ENCODE data around the gene SLC48A1.

The SLC48A1 gene

DNA sequence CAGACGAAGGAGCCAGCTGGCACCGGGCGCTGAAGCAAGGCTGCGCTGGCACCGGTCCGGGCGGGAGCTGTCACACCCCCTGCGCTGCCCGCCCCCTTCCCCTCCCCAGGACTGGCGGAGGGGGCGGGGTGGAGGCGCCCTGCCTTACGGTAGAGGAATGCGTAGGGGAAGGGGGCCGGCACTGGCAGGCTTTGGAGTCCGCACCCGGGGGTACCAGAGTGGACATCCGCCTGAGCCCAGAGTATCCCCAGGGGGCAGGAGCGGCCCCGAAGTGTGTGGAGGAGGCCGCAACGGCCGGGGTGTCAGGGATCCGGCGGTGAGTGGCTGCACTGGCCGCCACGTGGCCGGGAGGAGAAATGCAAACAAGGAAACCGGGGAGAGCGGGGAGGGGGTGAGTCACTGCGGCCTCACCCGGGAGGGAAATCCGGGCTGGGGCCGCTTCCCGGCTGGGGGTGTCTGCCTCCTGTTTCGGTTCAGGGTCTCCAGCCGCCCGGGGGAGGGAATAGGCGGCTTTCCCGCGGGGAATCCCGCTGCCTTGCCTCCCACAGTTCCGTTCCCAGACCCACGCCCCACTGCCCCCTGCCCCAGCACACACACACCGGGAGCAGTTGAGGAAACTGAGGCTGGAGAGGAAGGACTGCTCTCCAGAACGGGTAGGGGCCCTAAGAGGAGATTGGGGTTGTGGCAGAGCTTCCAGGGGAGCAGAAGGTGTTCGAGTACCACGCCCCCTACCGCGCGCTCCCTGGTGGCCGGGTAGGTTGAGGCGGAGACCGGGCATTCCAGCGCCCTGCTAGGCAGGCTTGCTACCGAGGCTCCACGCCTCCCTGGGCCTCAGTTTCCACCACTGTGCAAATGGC is 14.0 kb upstream of the SLC48A1 start, which contains the start of gene RAPGEF3:
Gene RAPGEF3, minus strand, starts transcription at position 47 of the 857 bp plus-strand sequence. CDS start 324 bp downstream, outside the sequence.
- peak; percentile 58 for DNase-seq

DNA sequence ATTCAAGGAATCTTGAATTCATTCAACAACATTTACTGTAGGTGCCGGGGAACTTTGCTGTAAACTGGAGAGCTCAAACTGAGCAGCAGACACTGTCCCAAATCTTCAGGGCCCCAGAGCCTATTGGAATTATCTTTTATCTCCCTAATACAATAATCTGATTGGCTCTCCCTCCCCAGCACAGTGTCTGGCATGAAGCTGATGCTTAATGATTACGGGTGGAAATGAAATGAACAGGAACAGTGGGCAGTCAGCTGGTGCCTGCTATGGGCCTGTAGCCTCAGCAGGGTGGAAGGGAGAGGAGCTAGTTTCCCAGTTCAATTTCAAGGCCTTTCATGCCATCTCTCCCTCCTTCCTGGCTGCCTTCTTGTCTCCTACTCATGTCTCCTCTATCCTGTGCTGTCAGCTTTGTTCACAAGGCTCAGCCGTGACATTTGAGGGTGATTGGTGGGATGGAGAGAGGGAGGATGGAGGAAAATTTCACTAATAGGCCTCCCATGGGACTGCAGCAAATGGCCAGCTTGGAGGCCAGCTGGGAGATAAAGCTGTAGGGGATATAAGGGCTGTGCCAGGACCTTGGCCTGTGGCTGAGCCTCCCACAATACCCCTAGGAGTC is 10.1 kb upstream of the SLC48A1 start:
- no peak for DNase-seq

DNA sequence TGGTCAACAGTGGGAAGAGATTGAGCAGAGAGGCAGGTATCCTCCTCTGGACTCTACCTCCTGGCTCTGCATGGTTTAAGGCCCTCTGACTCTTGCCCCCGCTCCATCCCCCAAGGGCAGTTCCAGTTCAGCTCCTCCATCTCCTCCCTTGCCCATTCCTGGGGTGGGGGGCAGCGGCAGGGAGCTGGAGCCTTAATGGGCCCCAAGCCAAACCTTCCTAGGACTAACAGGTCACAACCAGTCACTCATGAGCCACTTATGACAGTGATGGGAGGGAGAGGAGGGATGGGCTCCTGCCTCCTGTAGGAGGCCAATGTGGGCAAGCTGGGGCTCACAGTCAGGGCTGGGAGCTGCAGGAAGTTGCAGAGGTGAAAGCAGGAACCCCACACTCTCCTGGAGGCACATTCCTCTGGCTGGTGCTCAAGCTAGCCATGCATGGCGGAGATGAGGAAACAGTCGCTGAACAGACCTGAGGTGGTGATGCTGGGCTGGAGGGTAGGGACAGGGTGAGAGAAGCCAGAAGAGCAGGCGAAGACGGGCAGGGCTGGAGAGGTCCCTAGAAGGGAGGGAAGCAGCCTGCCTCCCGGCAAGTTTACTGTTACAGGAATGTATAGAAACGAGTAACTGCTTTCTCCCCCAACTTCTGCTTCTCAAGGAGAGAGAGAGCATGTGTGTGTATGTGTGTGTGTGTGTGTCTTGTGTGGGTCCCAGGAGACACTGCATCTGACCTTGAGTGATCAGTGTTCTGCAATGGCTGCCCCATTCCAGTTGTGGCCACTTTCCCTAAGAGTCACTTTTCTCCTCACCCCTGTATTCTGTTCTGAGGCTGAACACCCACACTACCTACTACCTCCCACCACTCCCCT is 9.3 kb upstream of the SLC48A1 start:
- no peak for DNase-seq

DNA sequence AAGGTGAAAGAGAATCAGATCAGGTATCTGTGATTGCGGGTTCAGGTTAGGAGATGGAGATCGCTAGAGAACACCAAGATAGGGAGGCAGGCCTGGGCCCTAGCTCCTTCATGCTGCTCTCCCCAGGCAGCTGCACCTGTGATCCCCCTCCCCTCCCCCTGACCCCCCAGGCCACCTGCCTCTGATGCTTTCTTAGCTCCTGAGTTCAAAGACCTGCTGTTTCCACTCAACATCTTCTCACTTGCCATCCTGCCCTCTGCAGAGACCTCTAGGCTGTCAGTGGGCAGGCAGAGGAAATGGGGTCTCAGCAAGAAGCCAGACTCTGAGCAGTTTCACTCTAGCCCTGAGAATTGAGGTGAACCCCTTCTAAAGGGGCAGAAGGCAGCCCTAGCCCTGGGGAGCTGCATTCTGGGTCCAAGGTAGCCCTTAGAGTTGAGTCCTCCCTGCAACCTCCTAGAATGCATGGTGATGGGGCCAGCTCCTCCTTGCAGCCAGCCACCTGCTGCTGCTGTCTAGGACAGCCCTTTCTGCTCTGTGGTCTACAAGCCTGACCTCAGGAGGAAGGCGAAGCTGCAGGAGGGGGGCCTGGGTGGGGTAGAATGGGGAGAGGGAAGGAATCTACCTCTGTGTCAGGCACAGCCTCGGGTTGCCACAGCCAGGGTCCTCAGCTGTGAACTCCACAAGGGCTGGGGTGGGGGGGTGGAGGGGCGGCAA is 6.4 kb upstream of the SLC48A1 start:
- no peak for DNase-seq

DNA sequence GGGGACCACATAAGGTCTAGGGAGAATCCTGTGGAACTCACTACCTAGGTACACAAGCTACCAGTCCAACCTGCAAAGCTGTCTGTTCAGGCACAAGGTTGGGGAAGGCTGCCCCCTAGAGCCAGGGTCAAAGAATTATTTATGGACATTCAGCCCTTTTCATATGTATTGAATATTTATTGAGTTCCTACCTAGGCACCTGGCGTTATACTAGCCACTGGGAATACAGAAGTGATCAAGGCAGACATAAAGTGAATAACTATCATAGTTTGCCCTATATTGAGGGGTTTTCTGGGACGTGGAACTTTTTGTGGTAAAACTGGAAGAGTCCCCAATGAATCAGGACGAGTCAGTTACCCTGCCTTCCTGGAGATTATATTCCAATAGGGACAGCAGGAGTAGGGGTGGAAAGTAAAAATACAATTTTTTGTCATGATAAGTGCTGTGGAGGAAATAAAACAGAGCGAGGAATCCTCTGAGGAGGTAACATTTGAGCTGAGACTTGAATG is 5.8 kb upstream of the SLC48A1 start:
- peak; percentile 40 for DNase-seq

DNA sequence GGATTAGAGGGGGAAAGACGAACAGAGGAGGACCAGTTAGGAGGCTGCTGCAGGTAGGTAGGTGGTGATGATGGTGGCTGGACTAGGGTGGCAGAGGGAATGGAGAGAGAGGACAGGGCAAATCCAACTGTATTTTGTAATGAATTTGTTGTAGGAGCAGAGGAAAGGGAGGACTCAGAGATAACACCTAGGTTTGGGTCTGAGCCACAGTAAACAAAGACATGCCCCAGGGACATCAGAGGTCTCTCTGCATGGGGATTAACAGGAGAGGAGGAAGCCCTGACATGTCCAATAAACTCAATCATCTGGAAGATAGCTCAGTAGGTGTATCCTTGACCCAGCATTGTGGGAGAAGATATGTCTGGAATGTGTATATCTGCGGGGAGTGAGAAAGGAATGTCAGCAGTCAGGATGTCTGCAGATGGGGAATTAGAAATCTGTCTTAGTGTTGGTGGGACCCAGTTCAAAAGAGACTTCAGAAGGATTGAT is 4.7 kb upstream of the SLC48A1 start:
- DNase-seq, result no peak

DNA sequence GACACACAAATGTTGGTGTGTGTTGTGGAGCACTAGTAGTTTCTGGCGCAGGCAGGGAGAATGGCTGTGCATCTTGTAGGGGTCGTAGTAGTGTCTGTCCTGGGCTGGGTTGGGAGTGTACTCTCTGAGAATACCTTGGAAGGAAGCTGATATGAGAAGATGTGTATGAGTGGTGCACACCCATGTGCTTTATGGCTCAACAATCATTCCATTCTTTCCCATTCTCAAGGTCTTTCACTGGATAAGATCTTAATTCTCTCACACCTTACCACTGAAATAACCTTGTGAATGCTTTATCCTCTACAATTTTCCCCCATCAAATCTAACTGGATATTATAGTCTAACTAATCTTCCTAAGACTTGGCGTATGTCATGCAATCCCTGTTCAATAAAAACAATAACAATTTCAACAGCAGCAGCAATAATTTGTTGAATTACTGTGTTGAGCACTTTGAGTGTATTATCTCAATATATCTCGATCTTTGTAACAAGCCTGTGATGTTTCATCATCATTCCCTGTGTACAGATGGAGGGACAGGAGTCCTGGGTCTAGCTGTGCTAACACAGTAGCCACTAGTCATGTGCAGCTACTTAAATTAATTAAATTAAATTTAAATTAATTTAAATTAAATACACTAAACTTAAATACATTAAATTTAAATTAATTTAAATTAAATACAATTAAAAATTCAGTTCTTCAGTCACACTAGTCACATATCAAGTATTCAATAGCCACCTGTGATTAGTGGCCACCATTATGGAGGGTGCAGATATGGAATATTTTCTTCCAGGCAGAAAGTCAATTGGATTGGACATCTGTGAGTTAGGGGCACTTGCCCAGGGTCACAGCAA is 3.6 kb upstream of the SLC48A1 start:
- DNase-seq, result no peak

DNA sequence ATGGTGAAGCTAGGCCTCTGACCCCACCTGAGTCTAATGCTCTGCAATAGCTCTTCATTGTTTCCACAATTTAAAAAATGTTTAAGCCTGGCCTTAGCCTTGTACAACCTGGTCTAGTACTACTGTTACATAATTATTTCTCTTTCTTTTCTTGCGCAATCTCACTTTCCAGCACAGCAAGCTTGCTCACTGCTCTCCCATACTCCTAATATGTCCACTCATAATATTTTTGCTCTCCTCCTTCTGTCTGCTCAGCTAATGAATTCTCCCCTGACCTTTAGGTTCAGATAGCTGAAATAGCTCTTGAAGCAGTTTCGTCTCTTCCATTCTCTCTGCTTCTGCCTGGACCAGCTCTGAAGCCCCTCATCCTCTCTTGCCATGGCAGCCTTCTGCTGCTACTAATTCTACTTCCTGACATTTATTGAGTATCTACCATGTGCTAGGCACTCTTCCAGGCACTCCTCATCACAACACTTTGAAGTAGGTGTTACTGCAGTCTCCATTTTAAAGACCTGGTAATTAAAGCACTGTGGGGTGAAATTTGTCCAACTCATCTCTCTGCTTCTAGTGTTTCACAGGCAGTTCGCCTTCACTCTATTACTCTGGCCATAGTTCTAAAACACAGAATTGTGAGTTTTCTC is 2.8 kb upstream of the SLC48A1 start:
- DNase-seq, result no peak

DNA sequence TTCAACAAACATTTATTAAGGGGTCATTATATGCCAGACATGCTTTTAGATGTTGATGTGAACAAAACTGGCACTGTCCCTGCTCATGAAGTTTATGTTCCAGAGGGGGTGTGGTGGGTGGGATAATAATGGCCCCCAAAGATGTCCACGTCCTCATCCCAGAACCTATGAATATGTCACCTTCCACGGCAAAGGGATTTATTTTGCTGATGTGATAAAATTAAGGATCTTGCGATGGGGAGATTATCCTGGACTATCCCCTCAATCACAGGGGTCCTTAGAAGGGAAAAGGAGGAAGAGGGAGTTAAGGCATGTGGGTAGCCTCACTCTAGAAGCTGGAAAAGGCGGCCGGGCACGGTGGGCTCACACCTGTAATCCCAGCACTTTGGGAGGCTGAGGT is 1.7 kb upstream of the SLC48A1 start:
- DNase-seq, result no peak

DNA sequence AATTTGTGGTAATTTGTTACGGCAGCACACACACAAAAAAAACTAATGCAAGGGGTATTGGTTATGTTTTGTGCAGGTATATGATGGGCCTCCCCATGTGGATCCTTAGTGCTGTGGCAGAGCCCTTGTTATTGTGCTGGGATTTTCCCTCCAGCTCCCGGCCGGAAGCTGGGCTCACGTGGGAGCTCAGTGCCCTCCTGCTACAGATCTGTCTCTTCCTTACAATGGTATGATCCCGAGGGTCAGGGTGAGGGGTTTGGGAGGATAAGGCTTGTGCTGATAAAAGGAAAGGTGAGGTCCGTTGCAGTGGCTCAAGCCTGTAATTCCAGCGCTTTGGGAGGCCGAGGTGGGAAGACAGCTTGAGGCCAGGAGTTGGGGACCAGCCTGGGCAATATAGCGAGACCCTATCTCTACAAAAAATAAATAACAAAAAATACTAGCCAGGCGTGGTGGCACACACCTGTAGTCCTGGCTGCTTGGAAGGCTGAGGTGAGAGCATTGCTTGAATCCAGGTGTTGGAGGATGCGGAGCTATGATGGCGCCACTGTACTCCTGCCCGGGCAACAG is 861 bp upstream of the SLC48A1 start:
- DNase-seq, result no peak

DNA sequence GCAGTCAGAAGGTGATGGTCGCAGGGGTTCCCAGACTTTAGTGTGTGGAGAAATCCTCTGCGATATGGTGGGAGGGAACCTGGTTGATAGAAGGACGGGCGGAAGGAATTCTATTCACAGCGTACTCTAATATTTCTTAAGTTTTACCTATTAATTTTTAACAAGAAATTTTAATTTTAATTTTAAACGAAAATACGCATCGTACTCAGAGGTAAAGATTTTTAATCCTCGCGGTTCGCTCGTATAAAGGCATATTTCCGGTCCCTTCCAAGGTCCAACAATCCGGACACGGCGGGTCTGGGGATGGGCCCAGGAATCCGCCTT is 338 bp upstream of the SLC48A1 start:
- no peak for DNase-seq

DNA sequence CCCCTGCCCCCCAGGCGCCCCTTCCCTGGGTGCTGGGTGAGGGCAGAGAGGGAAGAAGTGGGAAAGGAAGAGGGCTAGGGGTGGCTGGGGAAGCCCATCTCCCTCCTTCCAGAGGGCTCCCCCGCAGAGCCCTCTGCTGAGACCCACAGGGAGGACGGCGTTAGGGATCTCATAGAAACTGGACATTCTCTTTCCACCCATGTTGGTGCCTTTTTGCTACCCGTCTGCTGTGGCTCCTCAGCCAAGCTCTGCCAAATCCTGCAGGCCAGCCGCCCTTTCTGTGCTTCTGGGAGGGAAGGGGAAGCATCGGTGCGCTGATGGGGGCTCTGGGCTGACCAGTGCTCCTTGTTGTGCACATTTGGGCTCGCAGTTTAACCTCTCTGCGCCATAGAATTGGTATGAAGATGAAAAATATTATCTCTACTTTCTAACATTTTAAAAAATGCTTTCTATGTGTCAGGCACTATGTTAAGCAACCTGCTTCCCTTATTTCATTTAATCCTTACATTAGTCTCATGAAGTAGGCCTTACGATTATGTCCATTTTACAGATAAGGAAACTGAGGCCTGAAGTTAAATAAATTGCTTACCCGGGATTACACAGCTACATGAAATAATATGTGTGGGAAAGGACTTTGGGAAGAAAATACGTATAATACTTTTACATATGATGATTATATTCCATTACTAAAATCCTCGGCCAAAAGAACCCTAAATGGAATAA is 981 bp downstream of the SLC48A1 start:
- no peak for DNase-seq

DNA sequence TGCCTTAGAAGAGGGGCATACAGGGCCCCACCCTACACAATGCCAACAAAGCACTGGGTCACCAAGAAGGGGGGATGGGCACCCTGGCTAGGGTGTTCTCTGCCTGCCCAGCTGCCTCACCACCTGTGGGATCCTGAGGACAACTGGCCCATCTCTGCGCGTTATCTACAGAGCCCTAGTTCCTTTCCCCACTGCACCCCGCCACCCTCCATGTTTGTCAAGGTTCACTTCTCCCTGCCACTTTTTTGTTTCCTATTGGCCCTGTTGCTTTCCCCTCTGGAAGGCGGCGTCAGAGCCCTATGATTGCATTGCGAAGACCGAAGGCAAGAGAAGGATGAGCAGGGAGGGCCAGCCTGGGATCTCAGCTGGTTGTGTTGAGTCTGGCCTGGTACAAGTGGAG is 1.6 kb downstream of the SLC48A1 start:
- DNase-seq, result no peak

DNA sequence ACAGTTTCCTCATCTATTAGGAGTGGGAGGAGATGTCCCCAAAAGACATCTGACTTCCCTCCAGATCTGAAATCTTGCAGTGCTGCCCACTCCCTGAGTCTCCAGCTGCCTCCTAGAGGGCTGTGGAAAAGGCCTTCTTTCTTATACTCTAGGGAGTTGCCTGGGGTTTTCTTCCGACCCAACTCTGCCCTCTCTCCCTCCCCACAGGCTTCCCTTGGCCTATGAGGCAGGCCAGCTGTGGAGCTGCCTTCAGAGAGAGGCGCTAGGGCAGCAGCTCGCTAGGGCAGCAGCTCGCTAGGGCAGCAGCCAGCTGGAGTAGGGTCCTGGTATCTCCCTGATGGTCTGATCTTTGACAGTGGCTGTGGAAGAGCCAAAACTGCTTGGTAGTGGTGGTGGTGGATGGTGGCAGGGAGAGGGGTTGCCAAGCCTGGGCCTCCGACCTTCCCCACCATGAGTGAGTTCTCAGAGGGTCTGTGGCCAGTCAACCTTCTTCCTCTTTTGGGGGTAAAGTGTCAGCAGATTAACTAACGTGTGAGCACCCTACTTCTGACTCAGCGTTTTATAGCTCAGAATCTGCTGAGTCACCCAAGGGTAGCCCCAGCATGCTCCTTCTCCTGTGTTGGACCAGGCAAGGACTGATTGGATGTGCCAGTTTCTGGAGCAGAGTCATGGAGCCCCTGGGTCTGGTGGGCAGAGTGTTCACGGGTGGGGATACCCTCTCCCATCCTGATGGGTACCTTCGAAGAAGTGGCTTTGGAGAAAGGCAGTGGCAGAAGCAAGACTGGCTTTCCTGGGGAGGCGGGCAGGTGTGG is 2.3 kb downstream of the SLC48A1 start:
- DNase-seq, result no peak

DNA sequence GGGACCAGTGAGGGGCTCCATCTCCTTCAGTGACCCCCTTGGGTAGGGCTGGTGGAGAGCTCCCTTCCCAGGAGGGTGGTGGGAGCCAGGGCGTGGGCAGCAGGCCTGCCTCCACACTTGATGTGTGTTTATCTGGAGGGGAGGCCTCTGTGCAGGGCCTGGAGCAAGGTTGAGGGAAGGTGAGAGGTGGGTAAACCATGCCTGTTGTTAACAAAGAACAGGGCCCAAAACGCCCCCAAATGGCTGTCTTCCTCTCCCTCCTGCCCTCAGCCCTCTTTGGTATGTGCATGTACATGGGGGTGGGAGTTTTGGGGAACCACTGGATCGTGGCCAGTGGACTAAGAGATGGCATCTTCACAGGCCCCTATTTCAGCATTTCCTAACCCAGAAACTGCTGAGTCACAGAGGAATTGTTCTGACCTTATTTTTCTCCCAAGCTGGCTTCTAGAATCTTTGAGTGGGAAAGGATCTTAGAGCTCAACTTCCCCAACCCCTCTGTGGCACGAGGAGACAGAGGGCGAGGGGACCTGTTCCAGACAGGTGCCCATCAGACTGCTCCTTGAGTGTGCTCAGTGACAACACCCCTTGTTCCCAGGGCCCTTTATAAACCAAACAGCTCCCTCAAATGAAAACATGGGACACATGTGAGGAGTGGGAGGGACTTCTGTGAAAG is 3.6 kb downstream of the SLC48A1 start:
- DNase-seq, result no peak

DNA sequence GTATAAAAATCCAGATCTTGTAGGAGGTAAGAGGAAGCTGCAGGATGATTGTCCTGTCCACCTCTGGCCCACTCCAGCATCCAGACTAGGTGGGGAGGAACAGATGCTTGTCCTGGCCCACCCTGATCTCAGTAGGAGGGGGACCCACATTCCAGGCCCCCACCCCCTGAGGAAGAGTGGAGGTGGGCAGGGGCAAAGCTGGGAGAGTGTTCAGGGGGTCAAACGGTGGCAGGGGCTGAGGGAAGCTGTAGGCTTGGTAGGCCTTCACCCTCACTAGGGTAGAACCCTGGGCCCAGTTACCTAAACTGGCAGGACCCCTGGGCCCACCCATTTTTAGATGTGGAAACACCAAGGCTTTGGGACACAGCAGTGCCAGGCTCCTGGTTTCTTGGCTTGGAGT is 4.1 kb downstream of the SLC48A1 start:
- DNase-seq, result no peak

DNA sequence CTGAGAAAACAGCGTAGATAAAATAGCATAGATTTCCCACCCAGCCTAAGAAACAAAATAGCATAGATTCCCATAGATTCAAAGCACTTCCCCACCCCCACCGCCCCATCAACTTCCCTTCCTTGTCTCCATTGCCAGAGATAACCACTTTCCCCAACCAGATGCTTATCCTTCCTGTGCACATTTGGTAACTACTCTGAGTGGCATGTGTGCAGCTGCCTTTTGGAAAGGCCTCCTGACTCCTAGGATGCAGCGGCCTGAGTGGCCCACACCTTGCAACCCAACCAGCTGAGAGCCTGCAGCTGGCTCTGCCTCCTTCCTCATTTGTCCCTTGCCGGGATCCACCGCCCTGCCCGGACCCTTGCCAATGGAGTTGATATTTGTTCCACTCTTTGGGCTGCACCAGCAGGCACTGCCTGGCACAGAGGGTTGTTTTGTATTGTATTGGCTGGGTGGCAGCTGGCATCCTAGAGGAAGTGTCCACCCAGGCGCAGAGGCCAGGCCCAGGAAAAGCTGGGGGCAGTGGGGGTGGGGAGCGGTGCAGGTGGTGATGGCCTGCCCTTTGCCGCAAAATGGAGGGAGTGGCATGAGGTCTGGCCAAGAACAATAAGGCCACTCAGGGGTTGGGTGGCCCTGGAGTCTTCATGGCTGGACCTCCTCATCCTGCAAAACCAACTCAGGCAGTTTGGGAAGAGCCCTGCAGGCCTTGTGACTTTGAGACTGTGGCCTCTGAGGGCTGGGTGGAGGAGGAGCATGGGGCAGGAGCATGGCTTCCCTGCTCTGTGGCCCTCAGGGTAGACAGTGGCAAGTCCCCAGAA is 4.9 kb downstream of the SLC48A1 start:
- DNase-seq, result no peak

DNA sequence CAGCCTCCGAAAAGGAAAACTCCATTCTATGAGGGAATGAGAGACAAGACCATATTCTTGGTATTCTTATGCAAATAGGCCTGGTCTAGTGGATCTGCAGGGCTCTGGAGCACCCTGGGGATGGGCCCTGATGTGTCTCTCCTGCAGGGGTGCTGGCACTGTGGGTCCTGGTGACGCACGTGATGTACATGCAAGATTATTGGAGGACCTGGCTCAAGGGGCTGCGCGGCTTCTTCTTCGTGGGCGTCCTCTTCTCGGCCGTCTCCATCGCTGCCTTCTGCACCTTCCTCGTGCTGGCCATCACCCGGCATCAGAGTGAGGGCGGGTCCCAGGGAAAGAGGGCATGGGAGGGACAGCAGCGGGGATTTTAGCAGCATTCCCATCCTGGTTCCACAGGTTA is 5.8 kb downstream of the SLC48A1 start:
- DNase-seq, result no peak

Measured in NCI-H1436 (cell line).